Kidney epithelial cell (primary cell): Measurements from ENCODE around the gene RHOU. TPM values are rescaled to one million over a fixed set of nuclear protein-coding genes. Genes with fewer than 3 reads are reported as not detected.

Experiments used
- DNase-seq: peaks from one replicate; pipeline ENCODE4 v3.0.0-alpha.2; 2010; ENCODE audit warnings: low read depth
- H3K27me3 ChIP-seq: 2 replicates; pipeline ENCODE4 v1.6.0; 2011; ENCODE audit warnings: low read length; ENCODE audit not compliant: control insufficient read depth, insufficient read depth
- H3K36me3 ChIP-seq: 2 replicates; pipeline ENCODE4 v1.5.1; 2011; ENCODE audit warnings: low read length; ENCODE audit not compliant: control insufficient read depth, insufficient read depth
- H3K4me3 ChIP-seq: 2 replicates; pipeline ENCODE4 v1.5.1; 2011; ENCODE audit warnings: low read depth, mild to moderate bottlenecking, control low read depth, low read length
- CTCF ChIP-seq: IDR thresholded peaks from 2 replicates; pipeline ENCODE4 v1.5.1; 2011; ENCODE audit warnings: mild to moderate bottlenecking, moderate library complexity, low read length, control low read depth, inconsistent platforms; ENCODE audit not compliant: insufficient read depth, poor library complexity, severe bottlenecking
- total RNA-seq: library from RNA; depleted of rRNA; stranded (reverse); fragments of >200 nt; gene quantifications from 2 replicates; pipeline ENCODE4 v1.2.3, GENCODE V29; 2015

Gene RHOU
- total RNA-seq, 1 donor from 2014 or later = 1.0 TPM

DNA sequence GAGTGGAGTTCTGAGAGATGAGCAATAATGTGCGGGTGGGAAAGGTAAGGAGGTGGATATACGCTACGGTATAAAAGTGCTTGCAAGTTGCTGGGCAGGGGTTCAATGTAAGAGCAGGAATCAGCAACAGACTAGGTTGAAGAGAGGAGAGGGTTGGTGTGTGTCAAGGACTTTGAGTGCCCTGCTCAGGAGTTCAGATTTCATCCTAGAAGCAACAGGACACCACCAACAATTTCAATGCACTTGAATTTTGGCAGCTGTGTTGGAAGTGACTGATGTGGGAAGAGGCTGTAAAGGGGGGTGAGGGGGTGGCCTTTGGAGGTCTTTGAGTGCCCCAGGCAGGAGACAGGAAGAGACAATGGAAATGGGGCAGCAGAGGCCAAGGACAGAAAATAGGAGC lies 57.3 kb downstream of the RHOU start:
- no peak overlapping the region for H3K4me3 ChIP-seq
- H3K27me3 ChIP-seq = peaks cover 3% of the 10 kb centered on the region
- DNase-seq = no peak
- H3K36me3 ChIP-seq = no peaks in the 10 kb centered on the region
- TF ChIP-seq CTCF = no peak

DNA sequence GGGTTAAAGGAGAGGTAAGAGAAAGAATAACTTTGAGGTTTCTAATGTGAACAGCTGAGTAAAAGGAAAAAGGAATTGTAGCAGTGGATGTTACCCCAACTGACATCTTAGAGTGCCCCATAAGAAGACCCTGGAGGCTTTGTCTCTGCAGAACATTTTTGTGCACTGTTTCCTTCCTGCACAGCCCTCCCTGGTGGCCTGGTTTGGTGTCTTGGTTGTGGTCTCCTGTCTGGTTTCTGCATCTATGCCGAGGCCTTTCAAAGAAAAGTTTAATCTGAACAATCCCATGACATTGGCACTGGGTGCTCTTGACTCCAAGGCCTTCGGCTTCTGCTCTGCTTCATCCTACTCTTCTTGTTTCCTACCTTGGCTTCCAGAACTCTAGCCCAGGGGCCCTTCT lies 57.8 kb downstream of the RHOU start:
- peaks cover under 1% of the 10 kb centered on the region for H3K27me3 ChIP-seq
- no peak for TF ChIP-seq CTCF
- no peaks in the 10 kb centered on the region for H3K36me3 ChIP-seq
- no peak for DNase-seq
- H3K4me3 ChIP-seq = no peak overlapping the region

DNA sequence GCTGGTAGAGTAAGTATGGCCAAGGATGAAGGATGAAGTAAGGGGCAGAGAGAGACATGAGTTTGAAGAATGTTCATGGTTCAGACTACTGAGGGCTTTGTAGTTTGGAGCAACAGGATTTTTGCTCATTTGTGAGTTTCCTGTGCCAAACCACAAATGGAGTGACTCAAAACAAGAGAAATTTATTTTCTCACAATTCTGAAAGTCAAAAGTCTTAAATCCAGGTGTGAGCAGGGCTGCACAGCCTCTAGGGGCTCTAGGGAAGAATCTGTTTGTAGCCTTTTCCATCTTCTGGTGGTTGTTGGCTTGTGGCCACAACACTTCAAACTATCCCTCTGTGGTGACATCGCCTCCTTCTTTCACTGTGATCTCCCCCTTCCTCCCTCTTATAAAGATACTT lies 58.9 kb downstream of the RHOU start:
- no peak for DNase-seq
- Histone ChIP-seq H3K4me3 (no peak overlapping the region), H3K27me3 (no peaks in the 10 kb centered on the region), H3K36me3 (no peaks in the 10 kb centered on the region)
- no peak for TF ChIP-seq CTCF

- no peak for TF ChIP-seq CTCF
- Histone ChIP-seq H3K36me3 (no peaks in the 10 kb centered on the region), H3K4me3 (no peak overlapping the region), H3K27me3 (no peaks in the 10 kb centered on the region)
- DNase-seq = no peak
Observed at GRCh38 chr1:228794810-228795209, 59.5 kb downstream of the RHOU start.

GRCh38 chr1:228795596-228795995 lies 60.3 kb downstream of the RHOU start:
- no peak for TF ChIP-seq CTCF
- H3K27me3 ChIP-seq = no peaks in the 10 kb centered on the region
- H3K36me3 ChIP-seq = no peaks in the 10 kb centered on the region
- no peak for DNase-seq
- no peak overlapping the region for H3K4me3 ChIP-seq

Other genes with a start within 250 kb of the RHOU start
- gene RNF187, start 248.1 kb upstream of the RHOU start, total RNA-seq = 128 and 136 TPM in 2 replicates